HG02763 (cell line): ENCODE measurements around the gene PDE7B.

Experiments used
- ATAC-seq: cut with Tn5 transposase; IDR thresholded peaks from one replicate; pipeline ENCODE4 v1.9.1; 2021; ENCODE audit warnings: mild to moderate bottlenecking, moderate library complexity; ENCODE audit not compliant: unreplicated experiment

Gene PDE7B

GRCh38 chr6:136016228-136017225 is 165.0 kb downstream of the PDE7B start:
- ATAC-seq: no peak

DNA sequence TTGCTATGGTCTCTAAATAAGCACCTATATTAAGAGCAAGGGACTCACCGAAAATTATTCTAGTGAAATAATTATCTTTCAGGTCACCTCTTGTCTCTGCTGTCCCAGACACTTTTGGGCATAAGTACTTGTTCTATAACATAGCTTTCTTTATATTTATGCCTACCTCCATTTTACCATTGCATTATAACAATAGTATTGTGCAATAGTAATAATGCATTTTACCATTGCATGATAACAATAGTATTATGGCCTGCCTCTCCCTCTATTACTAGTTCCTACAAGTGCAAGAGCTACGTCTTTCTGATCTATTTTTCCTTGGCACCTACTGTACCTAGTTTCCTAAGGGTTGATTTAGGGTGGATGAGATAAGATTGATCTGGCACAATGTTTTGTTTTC is 169.2 kb downstream of the PDE7B start:
- no peak for ATAC-seq

DNA sequence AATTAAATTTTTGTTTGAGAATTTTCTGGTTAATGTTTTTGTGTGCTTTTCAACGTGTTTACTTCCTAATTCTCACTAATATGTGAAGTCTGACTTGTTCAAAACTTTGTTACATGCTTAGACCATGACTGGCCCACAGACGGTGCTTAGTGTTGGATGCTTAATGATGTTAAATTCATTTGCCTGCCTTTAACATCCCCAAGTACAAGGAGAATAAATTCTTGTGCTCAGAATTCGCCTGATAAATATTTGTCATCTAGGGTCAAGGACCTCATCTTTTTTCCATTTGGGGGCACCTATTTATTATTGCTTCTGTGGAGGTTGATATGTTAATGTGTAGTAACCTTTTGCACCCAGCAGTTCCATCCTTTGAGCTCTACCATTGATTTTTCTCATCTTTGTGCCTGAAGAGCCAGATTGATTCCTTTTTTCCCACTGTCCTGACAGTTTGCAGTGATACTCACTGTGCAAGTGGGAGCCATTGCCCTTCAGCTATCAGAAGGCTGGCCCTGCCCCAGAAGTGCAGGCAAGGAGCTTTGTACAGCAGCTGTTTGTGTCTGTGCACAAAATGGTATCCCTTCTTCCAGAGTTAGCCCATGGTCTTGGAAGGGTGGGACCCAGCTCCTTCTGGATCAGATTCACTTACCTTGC is 170.8 kb downstream of the PDE7B start:
- no peak for ATAC-seq

DNA sequence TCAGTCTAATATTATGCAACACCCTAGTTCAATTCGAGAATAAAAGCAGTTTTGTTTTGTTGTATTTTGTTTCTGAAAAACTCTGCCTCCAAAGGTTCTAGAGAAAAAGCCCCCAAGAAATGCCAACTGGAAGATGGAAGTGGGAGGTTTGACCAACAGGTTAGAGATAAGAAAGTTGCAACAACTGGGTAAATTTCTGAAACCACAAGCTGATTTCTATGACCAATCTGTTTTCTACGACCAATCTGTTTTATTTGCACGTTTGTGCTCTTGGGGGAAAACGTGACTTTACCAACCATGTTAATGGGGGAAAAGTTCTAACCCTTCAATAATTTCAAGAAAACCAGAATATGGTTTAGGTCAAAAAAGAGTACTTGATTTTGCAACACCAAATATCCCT is 173.2 kb downstream of the PDE7B start:
- no peak for ATAC-seq

- no peak for ATAC-seq
Measured at GRCh38 chr6:136025736-136026135, 174.2 kb downstream of the PDE7B start.

- ATAC-seq: no peak
Measured at GRCh38 chr6:136030131-136030530, 178.6 kb downstream of the PDE7B start.

DNA sequence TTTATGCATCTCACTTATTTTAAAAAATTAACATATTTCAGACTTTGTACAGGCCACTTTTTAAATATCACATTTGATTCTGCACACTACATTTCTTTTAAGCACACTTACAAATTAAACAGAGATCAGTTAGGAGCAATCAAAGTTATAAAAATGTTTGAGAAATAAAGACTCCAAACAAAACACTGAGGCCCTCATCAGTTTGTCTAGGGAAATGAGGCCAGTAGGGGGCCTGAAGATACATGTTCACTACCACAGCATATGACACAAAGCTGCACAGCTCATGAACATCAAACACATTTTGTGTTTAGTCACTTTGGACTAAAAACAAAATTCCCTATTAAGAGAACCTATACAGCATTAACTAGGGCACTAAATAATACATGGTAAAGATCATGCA is 180.5 kb downstream of the PDE7B start:
- ATAC-seq: no peak

- ATAC-seq: no peak
Measured at GRCh38 chr6:136033416-136033815, 181.9 kb downstream of the PDE7B start.

- no peak for ATAC-seq
Measured at GRCh38 chr6:136034422-136034821, 182.9 kb downstream of the PDE7B start.

DNA sequence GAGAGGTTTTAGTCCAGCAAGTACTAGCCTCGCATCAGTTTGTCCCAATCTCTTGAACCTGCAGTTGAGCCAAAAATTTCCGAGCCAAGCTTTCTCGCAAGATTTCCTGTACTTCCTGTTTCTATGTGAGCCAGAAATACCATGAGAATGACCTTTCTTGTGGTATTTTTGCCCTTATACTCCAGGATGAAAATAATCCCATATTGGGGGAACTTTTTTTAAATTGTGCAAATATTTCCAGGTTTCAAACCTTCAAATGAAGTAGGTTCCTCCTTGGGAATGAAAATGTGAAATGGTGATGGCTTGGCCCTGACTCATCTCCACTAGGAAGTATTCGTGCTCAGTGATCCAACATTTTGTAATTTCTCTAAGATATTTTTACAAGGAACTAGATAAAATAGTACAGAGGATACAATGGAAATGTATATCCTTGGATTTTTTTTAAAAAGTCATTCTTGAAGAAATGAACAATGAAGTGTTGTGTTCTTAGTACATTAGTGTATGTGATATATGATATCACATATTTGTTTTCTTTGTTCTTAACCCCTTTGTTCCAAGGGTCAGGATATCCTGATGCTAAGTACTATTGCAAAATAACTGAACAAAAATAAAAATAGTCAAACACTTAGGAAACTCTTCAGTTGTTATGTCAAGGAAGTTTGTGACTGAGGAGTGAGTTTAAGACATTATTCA is 184.0 kb downstream of the PDE7B start:
- ATAC-seq: no peak

DNA sequence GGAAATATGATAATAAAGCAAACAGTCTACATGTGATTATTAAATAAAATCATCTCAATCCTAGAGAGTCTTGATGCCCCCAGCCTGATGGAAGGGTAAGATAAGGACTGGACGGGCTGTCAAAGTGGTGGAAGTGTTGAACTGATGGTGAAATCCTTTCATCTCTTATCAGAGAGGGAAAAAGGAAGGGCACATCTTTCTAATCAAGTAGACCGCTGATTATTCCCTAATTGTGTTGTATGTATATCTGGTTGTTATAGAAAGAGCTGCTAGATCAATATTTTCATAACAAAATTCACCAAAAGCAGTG is 184.5 kb downstream of the PDE7B start:
- ATAC-seq: no peak

- no peak for ATAC-seq
Measured at GRCh38 chr6:136036601-136037000, 185.1 kb downstream of the PDE7B start.

- no peak for ATAC-seq
Measured at GRCh38 chr6:136037242-136037875, 185.9 kb downstream of the PDE7B start.

GRCh38 chr6:136037876-136038460 is 186.5 kb downstream of the PDE7B start:
- ATAC-seq: no peak

DNA sequence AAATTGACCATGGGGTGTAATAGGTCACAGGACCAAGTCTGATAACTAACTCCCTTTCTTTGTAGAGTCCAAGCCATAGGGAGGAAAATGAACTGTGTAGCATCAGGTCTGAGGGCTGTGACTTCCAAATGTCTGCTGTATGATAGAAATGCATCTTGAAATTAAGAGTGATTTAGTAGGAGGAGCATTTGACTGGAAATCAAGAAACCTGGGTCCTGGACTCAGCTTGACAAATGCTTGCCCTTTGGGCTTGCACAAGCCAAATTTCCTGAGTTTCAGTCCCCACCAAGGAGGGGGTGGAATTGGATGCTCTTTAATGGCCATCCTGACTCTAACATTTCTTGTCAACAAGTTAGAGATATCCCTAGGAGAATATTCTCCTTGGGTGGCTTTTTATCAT is 187.0 kb downstream of the PDE7B start:
- ATAC-seq: no peak

GRCh38 chr6:136039185-136039584 is 187.7 kb downstream of the PDE7B start:
- ATAC-seq: no peak

DNA sequence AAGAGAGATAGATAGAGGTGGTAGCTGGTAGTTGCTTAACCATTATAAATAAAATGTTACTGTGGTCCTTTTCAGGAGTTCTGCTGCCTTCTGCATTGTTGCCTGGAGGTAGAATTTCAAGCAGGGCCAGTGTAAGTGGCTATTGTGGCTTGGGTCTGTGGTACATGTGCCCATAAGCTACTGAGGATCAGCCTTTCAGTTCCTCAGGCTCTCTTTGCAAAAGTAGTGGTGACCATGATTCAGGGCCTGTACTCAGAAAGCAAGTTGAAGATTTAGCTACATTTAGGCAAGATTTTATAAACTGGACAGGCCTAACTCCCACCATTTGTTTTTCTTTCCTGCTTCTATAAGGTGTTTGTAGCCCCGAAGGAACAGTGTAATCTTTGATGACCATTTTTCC is 199.0 kb downstream of the PDE7B start:
- no peak for ATAC-seq

DNA sequence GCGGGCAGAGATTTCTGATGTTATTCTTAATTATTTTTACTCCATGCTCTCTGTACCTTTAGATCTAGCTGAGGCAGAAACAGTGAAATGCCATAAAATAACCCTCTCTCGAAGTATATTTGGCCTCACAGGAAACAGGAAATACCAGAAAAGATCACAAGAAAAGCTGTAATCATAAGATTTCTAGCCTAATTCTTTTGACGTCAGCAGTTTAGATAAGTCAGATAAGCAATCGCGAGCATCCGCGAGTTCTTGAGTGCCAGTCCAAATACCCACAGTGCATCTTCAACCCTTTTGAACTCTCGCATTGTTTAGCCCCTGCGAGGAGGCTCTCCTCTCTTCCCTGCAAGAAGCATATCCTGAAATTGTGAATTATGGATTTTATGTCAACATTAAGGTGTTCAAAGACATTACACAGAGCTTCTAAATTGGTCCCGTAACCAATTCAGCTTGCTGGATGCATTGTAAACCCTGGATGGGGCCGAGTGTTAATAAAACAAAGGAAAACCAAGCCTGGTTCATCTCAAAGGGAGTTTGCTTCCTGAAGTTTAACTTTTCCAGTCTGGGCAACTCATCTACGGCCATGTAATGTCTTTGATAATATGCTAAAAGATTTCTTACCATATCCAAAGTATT is 199.8 kb downstream of the PDE7B start:
- ATAC-seq: no peak

- ATAC-seq: no peak
Measured at GRCh38 chr6:136052031-136052430, 200.5 kb downstream of the PDE7B start.

DNA sequence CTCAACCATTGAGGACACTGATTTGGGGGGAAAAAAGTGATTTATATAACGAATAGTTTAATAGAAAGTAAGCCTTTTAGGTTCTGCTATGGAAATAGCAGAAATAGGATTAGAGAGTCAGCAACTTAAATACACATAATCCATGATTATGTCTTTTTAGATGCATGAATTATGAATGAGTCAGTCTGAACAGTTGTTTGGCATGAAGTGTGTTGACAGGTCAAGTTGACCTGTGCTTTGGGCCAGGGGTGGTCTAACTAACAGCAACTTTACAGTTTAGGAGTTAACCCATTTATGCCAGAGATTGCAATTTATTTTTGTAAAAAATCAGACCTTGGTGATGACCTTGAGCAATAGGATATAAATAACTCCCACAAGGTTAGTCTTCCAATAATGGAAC is 207.4 kb downstream of the PDE7B start:
- no peak for ATAC-seq
